Endometrium (tissue), 2 donors: ENCODE data around the gene EHD3.

Experiments
- FAIRE-seq: peaks from 2 replicates; lab custom pipeline; 2012; peaks lifted over from hg19 to GRCh38; lab: Jason Lieb, UNC
- donor health status: control.
- donor health status: control.

Gene EHD3

GRCh38 chr2:31237348-31238017 lies 3.5 kb downstream of the EHD3 start:
- no peak for FAIRE-seq

- no peak for FAIRE-seq
Measured at GRCh38 chr2:31238126-31238905, 4.4 kb downstream of the EHD3 start.

- FAIRE-seq: no peak
Measured at GRCh38 chr2:31238906-31239592, 5.1 kb downstream of the EHD3 start.

GRCh38 chr2:31239593-31240177 lies 5.7 kb downstream of the EHD3 start:
- no peak for FAIRE-seq

GRCh38 chr2:31240381-31241365 lies 6.7 kb downstream of the EHD3 start:
- FAIRE-seq: no peak

- no peak for FAIRE-seq
Measured at GRCh38 chr2:31241625-31242270, 7.8 kb downstream of the EHD3 start.

GRCh38 chr2:31243053-31243452 lies 9.1 kb downstream of the EHD3 start:
- FAIRE-seq: no peak

GRCh38 chr2:31244101-31244500 lies 10.1 kb downstream of the EHD3 start:
- FAIRE-seq: no peak

GRCh38 chr2:31246184-31246852 lies 12.4 kb downstream of the EHD3 start:
- FAIRE-seq: no peak

- FAIRE-seq: no peak
Measured at GRCh38 chr2:31247711-31248110, 13.8 kb downstream of the EHD3 start.

GRCh38 chr2:31248139-31248538 lies 14.2 kb downstream of the EHD3 start:
- no peak for FAIRE-seq

- no peak for FAIRE-seq
Measured at GRCh38 chr2:31249009-31249690, 15.2 kb downstream of the EHD3 start.

- FAIRE-seq: no peak
Measured at GRCh38 chr2:31251018-31251417, 17.1 kb downstream of the EHD3 start.

- no peak for FAIRE-seq
Measured at GRCh38 chr2:31251851-31252250, 17.9 kb downstream of the EHD3 start.

GRCh38 chr2:31253356-31254131 lies 19.6 kb downstream of the EHD3 start:
- no peak for FAIRE-seq

- no peak for FAIRE-seq
Measured at GRCh38 chr2:31254237-31255203, 20.6 kb downstream of the EHD3 start.

GRCh38 chr2:31255911-31256571 lies 22.1 kb downstream of the EHD3 start:
- FAIRE-seq: no peak
